A549 (cell line): Measurements from ENCODE around the gene PANX2. TPM values are rescaled to one million over a fixed set of nuclear protein-coding genes. Genes with fewer than 3 reads are reported as not detected.

Experiments used
- ATAC-seq, 2 experiments: fragments of 200-7000 bp in 1 of 2; fragments of >200 bp in 1 of 2; cut with Nextera tagmentation in 1 of 2; cut with Tn5 transposase in 1 of 2; 3 replicates each; pipeline versions ENCODE4 v1.8.0 to v1.9.1; 2018 to 2020; ENCODE audit warnings: mild to moderate bottlenecking in 1 of 2, moderate library complexity in 1 of 2
- CTCF ChIA-PET: fragments of 300-600 bp; sonication (Branson Sonifier 250); formaldehyde crosslinking; extraction: SDS; loops from one replicate; lab custom pipeline; 2021; ENCODE audit warnings: antibody characterized with exemption, inconsistent platforms; lab: Yijun Ruan, JAX
- POLR2A ChIA-PET: fragments of 350-600 bp; formaldehyde crosslinking; extraction: SDS; loops from one replicate; lab custom pipeline; 2021; ENCODE audit warnings: antibody characterized with exemption, inconsistent platforms; lab: Yijun Ruan, JAX
- DNase-seq, 2 experiments: peaks; one replicate each; pipeline versions ENCODE4 v3.0.0 to v3.0.0-alpha.2; 2011 to 2016; ENCODE audit warnings: low read depth in 1 of 2, low spot score in 1 of 2
- FAIRE-seq: peaks from 2 replicates; lab custom pipeline; 2011; peaks lifted over from hg19 to GRCh38; lab: Jason Lieb, UNC
- H3K27ac ChIP-seq, 2 experiments: fragments of >200 bp; sonication (Bioruptor Twin); formaldehyde crosslinking; 3 replicates each; pipeline ENCODE4 v1.5.1; 2016 to 2017
- H3K4me1 ChIP-seq: fragments of >200 bp; sonication (Bioruptor Twin); formaldehyde crosslinking; 3 replicates; pipeline ENCODE4 v1.6.1; 2016
- H3K4me2 ChIP-seq: fragments of >200 bp; sonication (Bioruptor Twin); formaldehyde crosslinking; 3 replicates; pipeline ENCODE4 v1.6.1; 2016
- H3K4me3 ChIP-seq: fragments of >200 bp; sonication (Bioruptor Twin); formaldehyde crosslinking; 3 replicates; pipeline ENCODE4 v1.5.1; 2016
- H3K9me3 ChIP-seq: fragments of >200 bp; sonication (Bioruptor Twin); formaldehyde crosslinking; 3 replicates; pipeline ENCODE4 v1.6.1; 2016
- CBX8 ChIP-seq: fragments of 200-600 bp; sonication (generic); IDR thresholded peaks from 2 replicates; pipeline ENCODE4 v1.6.1; 2016
- CEBPB ChIP-seq, 2 experiments: fragments of >200 bp in 1 of 2; sonication (Bioruptor Twin) in 1 of 2; formaldehyde crosslinking in 1 of 2; IDR thresholded peaks; 2 replicates each; pipeline ENCODE4 v1.6.1; 2012 to 2016
- EHMT2 ChIP-seq: fragments of 200-600 bp; sonication (generic); IDR thresholded peaks from 2 replicates; pipeline ENCODE4 v1.6.1; 2016; ENCODE audit warnings: antibody characterized with exemption, low read depth, mild to moderate bottlenecking, moderate library complexity
- ESRRA ChIP-seq: fragments of 150-350 bp; IDR thresholded peaks from 2 replicates; pipeline ENCODE4 v1.6.1; 2014; ENCODE audit warnings: mild to moderate bottlenecking, low read length, borderline replicate concordance
- GATA3 ChIP-seq: IDR thresholded peaks from 2 replicates; pipeline ENCODE4 v1.6.1; 2012; ENCODE audit warnings: borderline replicate concordance
- HOXA7 ChIP-seq: fragments of 250-450 bp; sonication (Bioruptor Pico); IDR thresholded peaks from 2 replicates; pipeline ENCODE4 v1.5.0; 2020; ENCODE audit warnings: mild to moderate bottlenecking, moderate library complexity
- KDM5A ChIP-seq: fragments of 200-600 bp; sonication (generic); IDR thresholded peaks from 2 replicates; pipeline ENCODE4 v1.6.1; 2016; ENCODE audit warnings: antibody characterized with exemption, mild to moderate bottlenecking
- MAFK ChIP-seq: fragments of 450-650 bp; IDR thresholded peaks from 2 replicates; pipeline ENCODE4 v1.6.1; 2014; ENCODE audit not compliant: partially characterized antibody
- MAZ ChIP-seq: fragments of 150-350 bp; IDR thresholded peaks from 2 replicates; pipeline ENCODE4 v1.6.1; 2014; ENCODE audit warnings: antibody characterized with exemption, low read depth, low read length, borderline replicate concordance
- MYC ChIP-seq: IDR thresholded peaks from 2 replicates; pipeline ENCODE4 v1.6.1; 2012; ENCODE audit warnings: mild to moderate bottlenecking, inconsistent platforms, low read length, improper control_type of control experiment, borderline replicate concordance
- POLR2AphosphoS2 ChIP-seq: conservative IDR thresholded peaks from 2 replicates; pipeline ENCODE4 v1.6.1; 2012; ENCODE audit warnings: low read length, improper control_type of control experiment, inconsistent platforms
- RCOR1 ChIP-seq: fragments of 150-350 bp; IDR thresholded peaks from 2 replicates; pipeline ENCODE4 v1.6.1; 2014; ENCODE audit warnings: antibody characterized with exemption, low read length, low read depth
- ZC3H11A ChIP-seq: fragments of 450-650 bp; IDR thresholded peaks from 2 replicates; pipeline ENCODE4 v1.6.1; 2014; ENCODE audit warnings: antibody characterized with exemption, mild to moderate bottlenecking
- ZNF302 ChIP-seq: fragments of 250-450 bp; sonication (Bioruptor Pico); IDR thresholded peaks from 2 replicates; pipeline ENCODE4 v1.9.0; 2021; ENCODE audit warnings: inconsistent platforms, mild to moderate bottlenecking, moderate library complexity
- WGBS: methylation state at CpG from one replicate; pipeline ENCODE4 v1.1.6; 2017; ENCODE audit errors: missing lambda C conversion rate; 5-methylcytosine and 5-hydroxymethylcytosine counted together
- polyA plus RNA-seq, 4 experiments: library from polyadenylated mRNA; depleted of rRNA in 3 of 4; stranded (reverse); fragments of >200 nt; fragmentation: RNase III in 1 of 4; extraction: RNeasy Plus Mini Kit Qiagen cat#74134 plus additional on column Dnase treatment in 1 of 4; gene quantifications; 2 replicates in 3 of 4; 3 replicates in 1 of 4; pipeline ENCODE4 v1.2.3, GENCODE V29; 2011 to 2017
- TF ChIP-seq, protein P1 (sequence below): IDR thresholded peaks from 2 replicates; pipeline ENCODE4 v1.6.1; 2012; ENCODE audit warnings: low read depth, borderline replicate concordance
- TF ChIP-seq, protein P2 (sequence below): IDR thresholded peaks from 2 replicates; pipeline ENCODE4 v1.6.1; 2012
- TF ChIP-seq, protein P3 (sequence below): fragments of 150-350 bp; IDR thresholded peaks from 2 replicates; pipeline ENCODE4 v1.6.1; 2014; ENCODE audit warnings: low read depth, mild to moderate bottlenecking, low read length

PANX2 gene
- polyA plus RNA-seq, 2 of the 4 experiments (the other 2 are of a cell fraction): 1.6 to 4.4 TPM

DNA sequence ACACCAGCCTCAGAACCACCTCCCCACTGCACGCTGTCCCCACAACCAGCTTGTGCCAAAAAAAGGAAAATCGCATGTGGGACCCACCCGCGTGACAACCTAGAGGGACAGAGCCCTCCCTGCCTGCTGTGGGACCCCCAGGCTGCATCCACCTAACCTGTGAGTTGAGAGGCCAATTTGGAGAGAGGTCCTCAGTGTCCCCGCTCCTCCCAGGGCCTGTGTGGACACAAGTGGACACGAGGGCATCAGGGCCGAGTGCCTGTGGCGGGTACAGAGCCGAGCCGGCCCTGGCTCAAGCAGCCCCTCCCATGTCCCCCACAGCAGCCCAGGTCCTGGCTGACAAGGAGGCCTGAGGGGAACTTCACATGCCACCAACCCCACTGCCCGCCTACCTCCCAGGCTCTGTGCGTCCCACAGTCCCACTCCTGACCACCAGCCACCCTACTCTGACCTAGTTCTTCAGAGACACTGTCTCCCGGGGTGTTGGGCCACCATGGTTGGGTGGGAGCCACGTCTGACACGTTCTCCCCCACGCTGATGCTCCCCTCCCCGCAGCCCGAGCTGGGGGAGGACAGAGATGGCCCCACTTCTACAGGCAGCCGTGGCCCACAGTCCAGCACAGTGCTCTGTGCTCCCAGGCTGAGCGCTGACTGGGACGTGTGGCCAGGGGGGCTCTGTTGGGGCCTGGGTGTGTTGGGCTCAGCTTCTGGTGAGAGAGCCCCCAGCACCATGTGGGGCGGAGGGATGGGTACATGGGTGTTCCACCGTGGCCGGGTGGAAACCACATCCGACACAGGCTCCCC lies 49.5 kb downstream of the PANX2 start (continued):
- TF ChIP-seq, protein P1, sequence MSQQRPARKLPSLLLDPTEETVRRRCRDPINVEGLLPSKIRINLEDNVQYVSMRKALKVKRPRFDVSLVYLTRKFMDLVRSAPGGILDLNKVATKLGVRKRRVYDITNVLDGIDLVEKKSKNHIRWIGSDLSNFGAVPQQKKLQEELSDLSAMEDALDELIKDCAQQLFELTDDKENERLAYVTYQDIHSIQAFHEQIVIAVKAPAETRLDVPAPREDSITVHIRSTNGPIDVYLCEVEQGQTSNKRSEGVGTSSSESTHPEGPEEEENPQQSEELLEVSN: no peak

DNA sequence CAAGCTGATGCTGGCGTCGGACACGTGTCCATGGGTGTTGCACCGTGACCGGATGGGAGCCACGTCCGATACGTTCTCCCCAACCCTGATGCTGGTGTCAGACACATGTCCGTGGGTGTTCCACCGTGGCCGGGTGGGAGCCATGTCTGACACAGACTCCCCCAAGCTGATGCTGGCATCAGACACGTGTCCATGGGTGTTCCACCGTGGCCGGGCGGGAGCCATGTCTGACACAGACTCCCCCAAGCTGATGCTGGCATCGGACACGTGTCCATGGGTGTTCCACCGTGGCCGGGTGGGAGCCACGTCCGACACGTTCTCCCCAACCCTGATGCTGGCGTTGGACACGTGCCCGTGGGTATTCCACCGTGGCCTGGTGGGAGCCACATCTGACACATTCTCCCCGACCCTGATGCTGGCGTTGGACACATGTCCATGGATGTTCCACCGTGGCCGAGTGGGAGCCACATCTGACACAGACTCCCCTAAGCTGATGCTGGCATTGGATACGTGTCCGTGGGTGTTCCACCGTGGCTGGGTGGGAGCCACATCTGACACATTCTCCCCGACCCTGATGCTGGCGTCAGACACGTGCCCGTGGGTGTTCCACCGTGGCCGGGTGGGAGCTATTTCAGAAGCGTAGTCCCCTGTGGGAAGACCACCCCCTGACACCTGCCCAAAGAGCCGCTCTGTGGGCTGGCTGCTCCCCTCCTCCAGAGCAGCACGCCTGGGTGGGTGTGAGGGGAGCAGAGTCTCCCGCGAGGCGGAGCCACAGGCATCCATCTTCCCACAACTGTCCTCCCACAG lies 50.3 kb downstream of the PANX2 start:
- H3K4me2 ChIP-seq: no peak overlapping the region
- FAIRE-seq (no peak), ATAC-seq (no peak)
- TF ChIP-seq MYC (no peak), EHMT2 (no peak), MAZ (no peak), POLR2AphosphoS2 (no peak), GATA3 (no peak)
- TF ChIP-seq, protein P2, sequence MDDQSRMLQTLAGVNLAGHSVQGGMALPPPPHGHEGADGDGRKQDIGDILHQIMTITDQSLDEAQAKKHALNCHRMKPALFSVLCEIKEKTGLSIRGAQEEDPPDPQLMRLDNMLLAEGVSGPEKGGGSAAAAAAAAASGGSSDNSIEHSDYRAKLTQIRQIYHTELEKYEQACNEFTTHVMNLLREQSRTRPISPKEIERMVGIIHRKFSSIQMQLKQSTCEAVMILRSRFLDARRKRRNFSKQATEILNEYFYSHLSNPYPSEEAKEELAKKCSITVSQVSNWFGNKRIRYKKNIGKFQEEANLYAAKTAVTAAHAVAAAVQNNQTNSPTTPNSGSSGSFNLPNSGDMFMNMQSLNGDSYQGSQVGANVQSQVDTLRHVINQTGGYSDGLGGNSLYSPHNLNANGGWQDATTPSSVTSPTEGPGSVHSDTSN: no peak
- TF ChIP-seq, all 56 proteins: peak for 0
- Histone ChIP-seq H3K4me1 (no peaks in the 10 kb centered on the region), H3K9me3 (no peaks in the 10 kb centered on the region), H3K4me3 (no peak overlapping the region), H3K27ac (no peak overlapping the region)
- POLR2A ChIA-PET: no interaction called here
- WGBS: 95% methylated on average over 31 of the region's 45 CpGs
- DNase-seq: no peak
- CTCF ChIA-PET: interaction anchor here (0.7 to 1.5 kb wide), 5 partner anchors 10 to 173 kb away, joined by 3 to 5 read pairs (median 3); no protein-coding TSS in a partner anchor

DNA sequence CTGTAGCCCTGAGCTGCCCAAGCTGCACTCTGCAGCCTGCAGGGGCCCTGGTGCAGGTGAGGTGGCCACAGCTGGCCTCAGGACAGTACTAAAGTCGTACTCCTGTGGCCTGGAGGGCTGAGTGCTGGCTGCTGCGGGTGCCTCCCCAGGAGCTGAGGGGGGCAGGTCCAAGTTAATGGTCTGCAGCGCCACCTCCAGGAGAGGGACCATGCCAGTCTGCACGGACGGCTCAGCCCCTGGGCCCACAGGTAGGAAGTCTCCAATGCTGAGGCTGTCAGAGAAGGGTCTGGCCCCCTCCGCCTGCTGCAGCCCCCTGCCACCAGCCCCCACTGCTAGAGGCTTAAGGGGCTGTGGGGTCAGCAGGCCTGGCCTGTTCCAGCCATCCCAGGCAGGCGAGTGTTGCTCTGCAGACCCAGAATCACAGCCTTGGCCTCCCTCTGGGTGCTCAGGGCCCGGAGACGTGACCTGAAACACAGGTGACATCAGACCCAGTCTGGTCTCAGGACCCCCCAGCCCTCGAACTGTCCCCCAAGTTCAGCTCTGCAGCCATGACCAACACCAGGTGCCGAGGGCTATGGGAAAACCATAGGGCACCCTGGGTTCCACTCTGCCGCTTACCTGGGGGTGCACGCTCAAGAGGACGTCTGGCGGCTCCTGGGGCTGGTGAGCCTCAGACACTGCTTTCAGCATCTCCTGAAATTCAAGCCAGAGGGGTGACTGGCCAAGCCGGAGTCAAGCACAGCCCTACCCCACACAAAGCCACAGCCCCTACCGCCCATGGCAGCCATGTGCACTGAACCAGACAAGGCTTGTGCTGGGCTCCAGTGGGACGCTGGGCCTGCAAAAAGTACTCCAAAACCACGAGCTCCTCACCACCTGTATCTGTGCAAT lies 51.1 kb downstream of the PANX2 start:
- H3K27ac ChIP-seq: no peak overlapping the region
- no peak for TF ChIP-seq KDM5A
- no peak for TF ChIP-seq CBX8
- no peak for TF ChIP-seq HOXA7
- no peak for TF ChIP-seq ZC3H11A
- TF ChIP-seq ESRRA: no peak
- TF ChIP-seq, protein P3, sequence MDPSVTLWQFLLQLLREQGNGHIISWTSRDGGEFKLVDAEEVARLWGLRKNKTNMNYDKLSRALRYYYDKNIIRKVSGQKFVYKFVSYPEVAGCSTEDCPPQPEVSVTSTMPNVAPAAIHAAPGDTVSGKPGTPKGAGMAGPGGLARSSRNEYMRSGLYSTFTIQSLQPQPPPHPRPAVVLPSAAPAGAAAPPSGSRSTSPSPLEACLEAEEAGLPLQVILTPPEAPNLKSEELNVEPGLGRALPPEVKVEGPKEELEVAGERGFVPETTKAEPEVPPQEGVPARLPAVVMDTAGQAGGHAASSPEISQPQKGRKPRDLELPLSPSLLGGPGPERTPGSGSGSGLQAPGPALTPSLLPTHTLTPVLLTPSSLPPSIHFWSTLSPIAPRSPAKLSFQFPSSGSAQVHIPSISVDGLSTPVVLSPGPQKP: no peak
- no peak for TF ChIP-seq ZNF302 (CRISPR knock-in tag)
- TF ChIP-seq MAFK: no peak
- TF ChIP-seq EHMT2: no peak
- no peak for TF ChIP-seq RCOR1
- TF ChIP-seq CEBPB (IDR thresholded peaks at IDR 0.05): no peak
- TF ChIP-seq, all 56 proteins: peak for 0
- Histone ChIP-seq H3K4me1 (no peaks in the 10 kb centered on the region), H3K4me3 (no peak overlapping the region), H3K9me3 (no peaks in the 10 kb centered on the region), H3K4me2 (no peak overlapping the region)
- DNase-seq (no peak), ATAC-seq (no peak), FAIRE-seq (no peak)
- 96% methylated on average over 4 of the region's 19 CpGs for WGBS
- POLR2A ChIA-PET: no interaction called here
- CTCF ChIA-PET: interaction anchor here (1.1 to 1.5 kb wide), 3 partner anchors 11 to 73 kb away, joined by 3 to 5 read pairs (median 3); no protein-coding TSS in a partner anchor
